ENCODE results near the gene UBE3B. TPM values are rescaled to one million over a fixed set of nuclear protein-coding genes. Genes with fewer than 3 reads are reported as not detected.

The UBE3B gene, protein sequence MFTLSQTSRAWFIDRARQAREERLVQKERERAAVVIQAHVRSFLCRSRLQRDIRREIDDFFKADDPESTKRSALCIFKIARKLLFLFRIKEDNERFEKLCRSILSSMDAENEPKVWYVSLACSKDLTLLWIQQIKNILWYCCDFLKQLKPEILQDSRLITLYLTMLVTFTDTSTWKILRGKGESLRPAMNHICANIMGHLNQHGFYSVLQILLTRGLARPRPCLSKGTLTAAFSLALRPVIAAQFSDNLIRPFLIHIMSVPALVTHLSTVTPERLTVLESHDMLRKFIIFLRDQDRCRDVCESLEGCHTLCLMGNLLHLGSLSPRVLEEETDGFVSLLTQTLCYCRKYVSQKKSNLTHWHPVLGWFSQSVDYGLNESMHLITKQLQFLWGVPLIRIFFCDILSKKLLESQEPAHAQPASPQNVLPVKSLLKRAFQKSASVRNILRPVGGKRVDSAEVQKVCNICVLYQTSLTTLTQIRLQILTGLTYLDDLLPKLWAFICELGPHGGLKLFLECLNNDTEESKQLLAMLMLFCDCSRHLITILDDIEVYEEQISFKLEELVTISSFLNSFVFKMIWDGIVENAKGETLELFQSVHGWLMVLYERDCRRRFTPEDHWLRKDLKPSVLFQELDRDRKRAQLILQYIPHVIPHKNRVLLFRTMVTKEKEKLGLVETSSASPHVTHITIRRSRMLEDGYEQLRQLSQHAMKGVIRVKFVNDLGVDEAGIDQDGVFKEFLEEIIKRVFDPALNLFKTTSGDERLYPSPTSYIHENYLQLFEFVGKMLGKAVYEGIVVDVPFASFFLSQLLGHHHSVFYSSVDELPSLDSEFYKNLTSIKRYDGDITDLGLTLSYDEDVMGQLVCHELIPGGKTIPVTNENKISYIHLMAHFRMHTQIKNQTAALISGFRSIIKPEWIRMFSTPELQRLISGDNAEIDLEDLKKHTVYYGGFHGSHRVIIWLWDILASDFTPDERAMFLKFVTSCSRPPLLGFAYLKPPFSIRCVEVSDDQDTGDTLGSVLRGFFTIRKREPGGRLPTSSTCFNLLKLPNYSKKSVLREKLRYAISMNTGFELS
- 22.4 to 29.1 TPM (median 27.1 TPM) in 3 replicates for polyA plus RNA-seq
- 10.6 TPM for polyA plus RNA-seq (2011; ENCODE audit: low read depth)
- polyA plus RNA-seq (2011; cell fraction: cytosol; rRNA removed): 18.1 and 22.7 TPM in 2 replicates
- 58.6 and 60.0 TPM in 2 replicates for polyA plus RNA-seq (2011; cell fraction: nucleus; rRNA removed)
- polyA plus RNA-seq (2012; ENCODE audit: low replicate concordance): 13.4 and 18.3 TPM in 2 replicates
- 40.6 to 54.8 TPM (median 40.8 TPM) in 3 replicates for polyA minus RNA-seq
- polyA minus RNA-seq (2011; cell fraction: cytosol; rRNA and poly(A)+ RNA removed): 20.5 TPM
- 41.7 and 66.0 TPM in 2 replicates for polyA minus RNA-seq (2011; cell fraction: nucleus; rRNA and poly(A)+ RNA removed)

DNA sequence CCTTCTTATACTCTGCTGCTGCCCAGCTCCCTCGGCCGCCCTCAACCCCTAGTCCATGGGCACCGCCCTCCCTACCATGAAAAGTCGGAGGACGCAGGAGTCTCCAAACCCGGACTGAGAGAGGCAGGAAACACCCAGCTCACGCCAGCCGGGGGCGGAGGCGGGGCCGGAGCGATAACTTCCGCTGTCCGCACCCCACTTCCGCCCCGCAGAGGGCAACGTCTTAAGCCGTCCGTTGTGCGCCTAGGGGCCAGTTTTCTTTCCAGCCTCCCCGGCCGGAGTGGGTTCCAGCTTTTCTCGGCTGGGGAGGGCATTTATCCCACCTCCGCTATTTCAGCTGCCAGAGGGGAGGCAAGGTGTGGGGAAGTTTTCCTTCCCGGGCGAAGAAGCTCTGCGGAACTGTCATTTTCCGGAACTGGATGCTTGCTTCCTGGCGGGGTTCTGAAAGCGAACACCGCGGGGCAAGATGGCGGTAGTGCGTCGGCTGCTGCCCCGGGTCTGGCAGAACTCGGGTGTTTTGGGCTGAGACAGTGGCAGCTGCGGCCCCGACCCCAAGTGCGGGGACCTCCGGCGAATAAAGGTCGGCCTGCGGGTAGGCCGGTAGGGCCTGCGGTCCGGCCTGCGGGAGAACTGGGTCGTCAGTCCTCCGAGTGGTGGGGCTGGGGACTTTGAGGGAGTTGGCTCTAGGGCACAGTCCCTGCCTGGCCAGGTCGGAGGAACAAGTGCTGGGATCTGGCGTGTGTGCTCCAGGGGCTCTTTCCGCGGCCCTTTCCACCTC lies at the start of gene UBE3B, which contains the start of gene KCTD10:
UBE3B (plus strand) TSS at position 450 of the 778 bp plus-strand sequence. CDS start 5,918 bp downstream, outside the sequence.
KCTD10 (minus strand) TSS at position 116 of the 778 bp plus-strand sequence; CDS start at position 78, 38 bp downstream.
- Histone ChIP-seq H4K20me1 (ENCODE audit: control insufficient read depth, extremely low read depth, insufficient read depth, low read length) (peaks cover 7% of the 10 kb centered on the region), H3K9ac (ENCODE audit: control insufficient read depth, extremely low read depth, insufficient read depth, low read length) (peak within 1 kb of the TSS; percentile 94), H3K27me3 (ENCODE audit: control insufficient read depth, extremely low read depth, insufficient read depth, low read length) (no peaks in the 10 kb centered on the region), H3K27ac (ENCODE audit: control insufficient read depth, insufficient read depth, low read length) (peak within 1 kb of the TSS; percentile 98), H3K36me3 (ENCODE audit: control insufficient read depth in 2 of 2, extremely low read depth in 1 of 2, insufficient read depth in 2 of 2, low read length in 2 of 2) (peaks cover 4 to 12% of the 10 kb centered on the region in 2 experiments), H3K4me3 (ENCODE audit: control insufficient read depth in 2 of 3, extremely low read depth in 1 of 3, insufficient read depth in 2 of 3, low read depth in 1 of 3, low read length in 3 of 3) (peak within 1 kb of the TSS; percentile 63 to 90 (median 76)), H2AFZ (ENCODE audit: control insufficient read depth, low read length) (peak within 1 kb of the TSS; percentile 97), H3K4me1 (ENCODE audit: control insufficient read depth, extremely low read depth, insufficient read depth, low read length) (peaks cover 18% of the 10 kb centered on the region), H3K9me1 (ENCODE audit: control insufficient read depth, extremely low read depth, insufficient read depth, low read length) (no peaks in the 10 kb centered on the region), H3K4me2 (ENCODE audit: control insufficient read depth, extremely low read depth, insufficient read depth, low read depth, low read length) (peak within 1 kb of the TSS; percentile 92), H3K79me2 (ENCODE audit: control insufficient read depth, insufficient read depth, low read length) (peaks cover 71% of the 10 kb centered on the region), H3K9me3 (ENCODE audit: control insufficient read depth, low read depth, low read length) (no peaks in the 10 kb centered on the region)
- TF ChIP-seq, protein P1, sequence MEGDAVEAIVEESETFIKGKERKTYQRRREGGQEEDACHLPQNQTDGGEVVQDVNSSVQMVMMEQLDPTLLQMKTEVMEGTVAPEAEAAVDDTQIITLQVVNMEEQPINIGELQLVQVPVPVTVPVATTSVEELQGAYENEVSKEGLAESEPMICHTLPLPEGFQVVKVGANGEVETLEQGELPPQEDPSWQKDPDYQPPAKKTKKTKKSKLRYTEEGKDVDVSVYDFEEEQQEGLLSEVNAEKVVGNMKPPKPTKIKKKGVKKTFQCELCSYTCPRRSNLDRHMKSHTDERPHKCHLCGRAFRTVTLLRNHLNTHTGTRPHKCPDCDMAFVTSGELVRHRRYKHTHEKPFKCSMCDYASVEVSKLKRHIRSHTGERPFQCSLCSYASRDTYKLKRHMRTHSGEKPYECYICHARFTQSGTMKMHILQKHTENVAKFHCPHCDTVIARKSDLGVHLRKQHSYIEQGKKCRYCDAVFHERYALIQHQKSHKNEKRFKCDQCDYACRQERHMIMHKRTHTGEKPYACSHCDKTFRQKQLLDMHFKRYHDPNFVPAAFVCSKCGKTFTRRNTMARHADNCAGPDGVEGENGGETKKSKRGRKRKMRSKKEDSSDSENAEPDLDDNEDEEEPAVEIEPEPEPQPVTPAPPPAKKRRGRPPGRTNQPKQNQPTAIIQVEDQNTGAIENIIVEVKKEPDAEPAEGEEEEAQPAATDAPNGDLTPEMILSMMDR (optimal IDR thresholded peaks at IDR 0.05 in 1 of 3, IDR thresholded peaks at IDR 0.05 in 1 of 3, conservative IDR thresholded peaks at IDR 0.05 in 1 of 3; ENCODE audit: extremely low read depth in 1 of 3, insufficient read depth in 2 of 3, low read length in 3 of 3): no peak
- no peak for TF ChIP-seq EZH2 (IDR thresholded peaks at IDR 0.05; ENCODE audit: low read length)
- DNase-seq (ENCODE audit: low read depth, low spot score) (peak; percentile 15), FAIRE-seq (no peak)
- dilution Hi-C loops (cut with MboI; ENCODE audit: extremely low pct_ligation_motif_present, low sequenced_read_pairs): no loop called here
